GM23248 (cell line): ENCODE results near the gene N4BP2.

Experiments used
- EZH2 ChIP-seq: fragments of 200-600 bp; sonication (generic); IDR thresholded peaks from 2 replicates; pipeline ENCODE4 v1.6.1; 2018; ENCODE audit warnings: antibody characterized with exemption, mild to moderate bottlenecking; ENCODE audit not compliant: insufficient read depth, poor library complexity, severe bottlenecking
- EZH2phosphoT487 ChIP-seq: fragments of 200-600 bp; sonication (generic); IDR thresholded peaks from 2 replicates; pipeline ENCODE4 v1.6.1; 2018; ENCODE audit warnings: antibody characterized with exemption, moderate library complexity, mild to moderate bottlenecking, low read depth; ENCODE audit not compliant: insufficient read depth

GRCh38 chr4:40200875-40201801, 144.5 kb downstream of the N4BP2 start:
- TF ChIP-seq EZH2phosphoT487 (no peak), EZH2 (no peak)
